GM21447 (cell line): ENCODE results near the gene GALNTL6.

Source experiments
- ATAC-seq: cut with Tn5 transposase; IDR thresholded peaks from one replicate; pipeline ENCODE4 v1.9.1; 2021; ENCODE audit not compliant: unreplicated experiment

The GALNTL6 gene

DNA sequence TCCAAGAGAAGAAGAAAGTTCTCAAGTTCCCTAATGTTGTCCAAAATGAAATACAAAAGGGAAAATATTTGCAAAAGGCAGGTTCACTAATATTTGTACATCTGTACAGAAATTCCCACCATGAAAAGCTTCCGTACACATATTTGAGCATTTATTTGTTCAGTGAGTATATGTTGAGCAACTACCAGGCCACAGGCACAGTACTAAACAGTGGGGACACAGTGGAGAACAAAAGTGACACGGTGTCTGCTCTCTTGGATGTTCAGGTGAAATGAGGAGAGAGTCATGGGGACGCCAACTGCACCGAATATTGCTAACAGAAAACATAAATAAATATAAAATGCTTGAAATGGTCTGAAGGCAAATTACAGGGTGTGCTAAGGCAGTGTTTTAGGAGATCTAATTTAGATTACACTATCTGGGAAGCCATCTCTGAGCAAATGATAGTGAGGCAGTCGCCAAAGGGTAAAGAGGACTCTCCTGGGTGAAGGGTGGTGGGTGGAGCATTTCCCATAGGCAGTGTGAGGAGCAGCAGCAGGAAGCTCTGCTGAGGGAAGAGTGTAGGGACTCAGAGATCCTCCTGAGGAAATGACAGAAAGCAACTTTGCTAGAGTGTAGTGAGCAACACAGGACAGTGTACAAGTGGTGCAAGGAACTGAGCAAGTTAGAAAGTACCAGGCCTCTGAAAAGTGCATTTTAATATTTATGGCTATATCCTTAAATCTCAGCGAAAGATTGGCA, 375.2 kb downstream of the GALNTL6 start:
- no peak for ATAC-seq

DNA sequence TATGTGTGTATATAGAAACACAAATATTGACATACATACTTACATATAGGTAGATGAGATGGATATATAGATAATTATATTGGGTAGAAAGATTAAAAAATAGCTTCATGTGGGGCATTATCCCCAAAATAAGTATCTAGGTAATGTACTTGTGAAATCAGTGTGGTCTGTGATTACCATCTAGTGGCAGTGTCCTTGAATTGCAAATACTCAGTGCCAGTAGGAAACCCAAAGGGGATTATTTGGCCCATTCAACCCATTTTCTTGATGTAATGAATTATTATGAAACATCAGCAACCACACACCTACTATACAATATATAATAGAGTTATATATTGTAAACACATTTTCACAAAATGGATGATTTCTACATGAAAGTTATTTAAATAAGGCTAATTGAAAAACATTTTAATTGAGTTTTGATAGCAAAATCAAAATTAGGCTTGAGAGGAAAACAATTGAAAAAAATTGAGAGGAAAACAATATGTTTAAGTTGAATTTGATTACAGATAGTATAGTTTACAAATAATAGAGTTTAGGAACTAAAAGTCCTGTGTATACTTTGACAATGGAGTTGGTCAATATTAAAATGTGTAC, 389.4 kb downstream of the GALNTL6 start:
- no peak for ATAC-seq

DNA sequence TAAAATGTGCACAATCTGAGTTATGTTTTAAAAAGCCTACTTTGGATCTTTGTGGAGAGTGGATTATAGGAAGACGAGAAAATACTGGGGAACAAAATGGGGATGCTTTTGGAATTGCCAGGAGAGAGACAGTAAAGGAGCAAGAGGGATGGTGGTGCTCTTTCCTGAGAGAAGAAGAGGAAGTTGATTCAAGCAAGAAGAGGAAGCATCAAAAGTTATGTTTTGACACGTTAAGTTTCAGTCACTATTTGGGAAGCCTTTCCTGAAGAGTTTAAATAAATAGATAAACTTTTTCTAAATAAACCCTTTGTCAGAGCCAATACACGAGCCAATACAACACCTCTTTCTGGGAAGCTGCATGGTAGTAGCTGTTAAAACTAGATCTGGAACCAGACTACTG, 394.1 kb downstream of the GALNTL6 start:
- no peak for ATAC-seq

- ATAC-seq: no peak
These were observed 394.7 kb downstream of the GALNTL6 start for GRCh38 chr4:172207886-172208285.

DNA sequence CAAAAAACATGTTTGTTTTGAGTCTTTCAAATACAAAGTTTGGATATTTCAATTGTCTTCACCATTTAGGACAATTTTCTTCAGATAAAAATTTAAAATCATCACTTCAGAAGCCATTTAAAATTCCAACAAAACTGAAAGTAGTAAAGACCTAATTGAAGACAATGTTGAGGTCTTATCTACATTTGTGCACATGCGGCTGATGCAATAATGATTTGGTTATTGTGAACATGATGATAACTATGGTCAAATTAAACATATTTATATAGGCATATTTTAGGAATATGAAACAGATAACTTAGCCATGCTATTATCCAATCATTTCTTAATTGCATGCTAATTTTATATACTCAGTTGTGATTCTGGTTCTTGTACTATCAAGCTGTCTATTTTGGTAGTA, 407.5 kb downstream of the GALNTL6 start:
- ATAC-seq: no peak

- no peak for ATAC-seq
These were observed 412.3 kb downstream of the GALNTL6 start for GRCh38 chr4:172225457-172225856.

- ATAC-seq: no peak
These were observed 419.8 kb downstream of the GALNTL6 start for GRCh38 chr4:172232966-172233365.

DNA sequence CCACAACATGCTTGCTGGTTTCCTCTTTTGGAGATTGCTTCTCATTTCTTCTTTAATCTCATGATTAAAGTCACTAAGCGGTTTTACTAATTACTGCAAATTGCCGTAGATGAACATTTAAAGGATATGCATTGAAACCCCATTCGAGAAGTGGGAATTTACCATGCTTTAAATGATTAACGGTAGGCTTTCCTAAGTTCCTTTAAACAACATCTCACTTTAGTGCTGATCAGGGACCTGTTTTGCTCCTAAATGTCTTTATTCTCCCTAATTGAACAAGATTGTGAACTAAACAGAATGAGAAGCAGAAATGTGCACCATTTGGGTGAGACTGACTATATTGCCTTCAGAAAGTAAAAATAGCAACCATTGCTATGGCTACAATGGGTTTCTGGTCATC, 430.3 kb downstream of the GALNTL6 start:
- no peak for ATAC-seq

DNA sequence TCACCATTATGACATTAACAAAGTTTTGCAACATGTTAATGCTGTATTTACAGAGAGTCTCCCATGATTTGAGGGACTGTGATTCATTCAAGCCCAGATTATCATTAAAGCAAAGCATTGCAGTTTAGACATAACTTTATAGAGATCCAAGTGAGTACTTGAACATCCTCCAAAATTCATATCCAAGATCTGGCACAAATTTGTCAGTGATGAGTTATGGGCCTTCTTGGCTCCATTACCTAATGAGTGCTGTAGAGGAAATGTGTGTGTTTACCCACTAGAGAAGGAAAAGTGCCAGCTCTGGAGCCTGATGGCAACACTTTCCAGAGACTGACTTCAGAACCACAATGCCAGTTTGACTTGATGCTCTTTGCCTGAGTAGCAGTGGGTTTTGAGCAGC, 432.3 kb downstream of the GALNTL6 start:
- no peak for ATAC-seq

GRCh38 chr4:172253409-172253808, 440.2 kb downstream of the GALNTL6 start:
- no peak for ATAC-seq

DNA sequence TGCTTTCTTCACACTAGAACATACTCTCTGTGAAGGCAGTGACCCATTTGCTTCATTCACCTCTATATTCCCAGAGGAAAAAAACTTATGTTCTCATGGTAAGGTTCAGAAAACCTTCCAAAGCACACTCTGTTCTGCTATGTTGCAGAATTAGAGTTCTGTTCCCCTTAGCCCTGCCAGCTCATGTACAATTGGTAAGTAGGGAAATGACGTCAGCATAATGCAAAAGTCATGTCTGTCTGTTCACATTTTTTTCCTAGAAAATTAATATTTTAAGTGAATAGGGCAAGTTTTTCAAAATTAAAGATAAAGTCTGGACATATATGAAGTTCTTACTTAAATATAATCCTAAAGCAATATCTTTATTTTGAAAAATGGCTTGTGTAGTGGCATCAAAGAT, 443.6 kb downstream of the GALNTL6 start:
- no peak for ATAC-seq

DNA sequence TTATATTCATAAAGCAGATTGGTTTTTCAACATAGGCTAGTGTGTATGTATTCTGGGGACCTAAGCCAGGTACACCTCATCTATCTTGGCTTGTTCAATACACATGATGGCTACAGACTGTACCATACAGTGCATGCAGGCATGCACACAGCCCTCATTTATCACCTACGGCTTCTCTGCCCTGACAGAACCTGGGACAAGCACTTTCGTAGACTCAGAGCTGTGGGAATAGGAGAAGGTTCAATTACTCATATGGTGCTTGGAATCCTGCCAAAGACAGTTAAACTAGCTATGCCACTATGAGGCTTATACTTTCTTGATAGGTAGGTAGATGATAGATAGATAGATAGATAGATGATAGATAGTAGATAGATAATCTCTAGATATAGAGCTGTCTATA, 457.2 kb downstream of the GALNTL6 start:
- ATAC-seq: no peak

- ATAC-seq: no peak
These were observed 473.9 kb downstream of the GALNTL6 start for GRCh38 chr4:172287117-172287516.

GRCh38 chr4:172305698-172306097, 492.5 kb downstream of the GALNTL6 start:
- no peak for ATAC-seq

DNA sequence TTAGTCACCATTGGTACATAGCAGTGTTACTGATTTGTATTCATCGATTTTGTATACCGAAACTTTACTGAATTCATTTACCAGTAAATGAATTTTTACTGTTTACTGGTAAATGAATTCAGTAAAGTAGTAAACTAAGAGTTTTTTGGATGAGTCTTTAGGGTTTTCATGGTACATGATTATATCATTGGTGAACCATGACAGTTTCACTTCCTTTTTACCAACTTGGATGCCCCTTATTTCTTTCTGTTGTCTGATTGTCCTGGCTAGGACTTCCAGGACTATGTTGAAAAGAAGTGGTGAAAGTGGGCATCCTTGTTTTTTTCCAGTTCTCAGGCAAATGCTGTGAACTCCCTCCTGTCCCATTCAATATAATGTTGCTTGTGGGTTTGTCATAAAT, 494.9 kb downstream of the GALNTL6 start:
- no peak for ATAC-seq

GRCh38 chr4:172311682-172312081, 498.5 kb downstream of the GALNTL6 start:
- no peak for ATAC-seq

DNA sequence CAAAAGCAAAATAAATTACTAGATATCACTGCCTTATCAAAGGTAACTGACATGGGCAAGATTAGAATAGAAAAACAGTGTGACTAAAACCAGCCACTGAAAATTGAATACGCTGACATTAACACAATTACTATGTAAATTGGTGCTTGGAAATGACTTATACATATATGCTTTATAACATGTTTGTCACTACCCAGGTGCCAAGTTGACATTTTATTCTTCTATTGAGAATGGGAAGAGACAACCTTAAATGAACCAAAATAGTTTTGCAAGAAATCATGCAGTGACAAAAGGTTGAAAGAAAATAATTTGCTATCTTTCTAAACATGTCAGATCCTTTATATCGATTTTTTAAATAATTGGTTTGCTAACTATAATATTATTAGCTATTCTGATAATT, 510.1 kb downstream of the GALNTL6 start:
- ATAC-seq: no peak

- ATAC-seq: no peak
These were observed 531.2 kb downstream of the GALNTL6 start for GRCh38 chr4:172344308-172344938.

GRCh38 chr4:172348426-172348825, 535.2 kb downstream of the GALNTL6 start:
- ATAC-seq: no peak

DNA sequence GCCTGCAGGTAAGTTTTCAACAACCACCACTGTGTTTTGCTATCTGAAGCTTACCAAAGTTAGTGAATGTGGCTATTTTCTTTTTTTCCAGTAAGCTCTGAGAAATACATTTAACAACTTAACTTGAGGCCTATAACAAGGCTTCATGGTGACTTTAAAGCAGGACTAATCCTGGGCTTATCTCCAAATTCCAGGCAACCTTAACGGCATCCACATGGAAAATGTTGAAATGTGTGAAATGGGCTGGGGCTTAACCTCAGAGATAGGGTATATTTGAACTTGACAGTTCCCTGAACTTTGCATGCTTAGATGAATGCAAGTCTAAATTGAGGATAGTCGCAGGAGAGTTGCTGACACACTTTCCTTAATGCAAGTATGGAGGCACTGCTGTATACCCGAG, 539.2 kb downstream of the GALNTL6 start:
- ATAC-seq: no peak

- ATAC-seq: no peak
These were observed 542.8 kb downstream of the GALNTL6 start for GRCh38 chr4:172356016-172356415.

DNA sequence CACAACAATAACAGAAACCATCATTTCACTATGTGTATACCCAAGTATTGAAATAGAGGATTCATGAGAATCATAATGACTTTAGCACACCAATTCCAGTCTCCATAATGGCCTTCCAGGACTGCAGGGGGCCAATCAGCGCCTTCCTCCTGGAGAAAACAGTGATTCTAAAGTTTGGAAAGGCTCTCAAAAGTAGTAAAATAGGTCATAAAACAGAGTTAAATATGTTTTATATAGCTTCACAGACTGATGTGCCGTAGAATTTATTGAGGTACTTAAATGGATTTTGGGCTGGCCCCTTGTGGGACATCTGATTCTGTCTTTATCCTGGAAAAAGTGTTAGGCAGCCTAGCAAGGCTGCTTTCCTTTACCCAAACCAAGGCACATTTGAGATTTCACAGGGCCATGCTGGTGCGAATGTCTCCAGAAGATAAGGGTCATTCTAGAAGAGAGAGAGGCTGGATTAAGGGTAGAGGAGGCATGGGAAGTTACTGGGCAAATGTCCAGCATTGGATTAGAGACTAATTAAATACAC, 543.9 kb downstream of the GALNTL6 start:
- ATAC-seq: no peak
